CD4-positive, alpha-beta memory T cell (primary cell): ENCODE measurements around the gene MXD4. TPM values are rescaled to one million over a fixed set of nuclear protein-coding genes. Genes with fewer than 3 reads are reported as not detected.
A peak's percentile ranks its signal among the peaks of the same experiment; 100 is the strongest.

Source experiments
- CTCF ChIA-PET: fragments of 350-600 bp; sonication (Branson Sonifier 250); formaldehyde crosslinking; loops from one replicate; lab custom pipeline; 2021; ENCODE audit warnings: inconsistent platforms; ENCODE audit not compliant: partially characterized antibody; lab: Charles Lee
- POLR2A ChIA-PET: fragments of 350-600 bp; sonication (Branson Sonifier 250); formaldehyde crosslinking; loops from one replicate; lab custom pipeline; 2021; ENCODE audit not compliant: partially characterized antibody; lab: Charles Lee
- DNase-seq, 5 donors: peaks; one replicate each; pipeline versions ENCODE4 v3.0.0 to v3.0.0-alpha.2; 2020 to 2022; ENCODE audit warnings: mixed read lengths in 1 of 5
- H3K27ac ChIP-seq: one replicate; pipeline ENCODE4 v1.7.0; 2013; ENCODE audit warnings: low read depth, low read length
- H3K27me3 ChIP-seq: 2 replicates; pipeline ENCODE4 v1.7.0; 2013; ENCODE audit warnings: mild to moderate bottlenecking, low read length, moderate library complexity; ENCODE audit not compliant: insufficient read depth
- H3K36me3 ChIP-seq: 2 replicates; pipeline ENCODE4 v1.7.0; 2013; ENCODE audit warnings: mild to moderate bottlenecking, low read length, moderate library complexity; ENCODE audit not compliant: insufficient read depth
- H3K4me1 ChIP-seq: 2 replicates; pipeline ENCODE4 v1.7.0; 2013; ENCODE audit warnings: mild to moderate bottlenecking, low read length, moderate library complexity; ENCODE audit not compliant: insufficient read depth
- H3K4me3 ChIP-seq, 2 donors: one replicate each; pipeline ENCODE4 v1.7.0; 2013; ENCODE audit warnings: low read length in 2 of 2, mild to moderate bottlenecking in 1 of 2
- H3K9me3 ChIP-seq, 2 donors: one replicate each; pipeline ENCODE4 v1.7.0; 2013; ENCODE audit warnings: low read length in 2 of 2, control low read depth in 1 of 2; ENCODE audit not compliant: control insufficient read depth in 1 of 2
- H3K27ac Mint-ChIP-seq, 7 donors: one replicate each; pipeline ENCODE4 v1.8.0; 2020 to 2021; ENCODE audit warnings: mixed read lengths in 7 of 7, mild to moderate bottlenecking in 6 of 7, inconsistent platforms in 3 of 7, moderate library complexity in 3 of 7
- H3K27me3 Mint-ChIP-seq, 2 donors: one replicate each; pipeline ENCODE4 v1.8.0; 2020 to 2021; ENCODE audit warnings: mixed read lengths in 2 of 2
- H3K36me3 Mint-ChIP-seq, 2 donors: one replicate each; pipeline ENCODE4 v1.8.0; 2020 to 2021; ENCODE audit warnings: mixed read lengths in 2 of 2, inconsistent platforms in 1 of 2, mild to moderate bottlenecking in 1 of 2
- H3K4me1 Mint-ChIP-seq, 4 donors: one replicate each; pipeline ENCODE4 v1.8.0; 2020 to 2021; ENCODE audit warnings: mixed read lengths in 4 of 4, mild to moderate bottlenecking in 1 of 4
- H3K4me3 Mint-ChIP-seq, 8 donors: one replicate each; pipeline ENCODE4 v1.8.0; 2020 to 2021; ENCODE audit warnings: mixed read lengths in 8 of 8, mild to moderate bottlenecking in 7 of 8, moderate library complexity in 6 of 8, inconsistent platforms in 3 of 8
- H3K9me3 Mint-ChIP-seq, 8 donors: one replicate each; pipeline ENCODE4 v1.8.0; 2020 to 2021; ENCODE audit warnings: mixed read lengths in 8 of 8, mild to moderate bottlenecking in 5 of 8, inconsistent platforms in 3 of 8, moderate library complexity in 1 of 8
- intact Hi-C: fragments of 100-400 bp; cut with micrococcal nuclease; formaldehyde crosslinking; loops from one replicate; pipeline ENCODE4 v1.15.1; 2023
- polyA plus RNA-seq, 2 donors: library from polyadenylated mRNA; unstranded; fragments of 300-500 nt; fragmentation: Illumina TruSeq; gene quantifications; one replicate each; pipeline ENCODE4 v1.2.3, GENCODE V29; 2021
- total RNA-seq, 2 experiments: library from RNA; stranded (reverse); gene quantifications; one replicate each; pipeline ENCODE4 v1.2.3, GENCODE V29; 2021

MXD4 gene
- total and polyA plus RNA-seq, 4 experiments from 2014 or later, result 31.9 to 67.5 (median 57.7) TPM

- POLR2A ChIA-PET, result interaction anchor here (1.0 kb wide), 1 partner anchor 10 kb away, joined by 4 read pairs; no protein-coding TSS in a partner anchor
- H3K4me1 Mint-ChIP-seq, result peaks cover 0 to 4% (median 2%) of the 10 kb centered on the region in 4 donors
Measured at GRCh38 chr4:2272026-2272827, 10.3 kb upstream of the MXD4 start.

GRCh38 chr4:2271279-2272025 is 9.5 kb upstream of the MXD4 start:
- Mint-ChIP-seq H3K27ac (no peak overlapping the region), H3K36me3 (peaks cover 10 to 11% of the 10 kb centered on the region in 2 donors), H3K9me3 (no peaks in the 10 kb centered on the region), H3K4me1 (peaks cover 0 to 4% (median 2%) of the 10 kb centered on the region in 4 donors), H3K4me3 (no peak overlapping the region), H3K27me3 (no peaks in the 10 kb centered on the region)
- Histone ChIP-seq H3K27ac (no peak overlapping the region), H3K36me3 (no peaks in the 10 kb centered on the region), H3K4me1 (no peaks in the 10 kb centered on the region), H3K27me3 (no peaks in the 10 kb centered on the region), H3K4me3 (no peak overlapping the region), H3K9me3 (no peaks in the 10 kb centered on the region)
- ChIA-PET CTCF (no interaction called here), POLR2A (interaction anchor here (1.0 kb wide), 1 partner anchor 10 kb away, joined by 4 read pairs; no protein-coding TSS in a partner anchor)
- intact Hi-C loops, result no loop called here
- no peak for DNase-seq

More at GRCh38 chr4:2272026-2272827, 10.3 kb upstream of the MXD4 start:
- peaks cover 10 to 11% of the 10 kb centered on the region in 2 donors for H3K36me3 Mint-ChIP-seq
- H3K9me3 Mint-ChIP-seq, result no peaks in the 10 kb centered on the region
- H3K4me3 Mint-ChIP-seq, result peak overlapping the region in 1 of 8 donors; percentile 63
- no peaks in the 10 kb centered on the region for H3K27me3 Mint-ChIP-seq
- no peaks in the 10 kb centered on the region for H3K27me3 ChIP-seq
- H3K36me3 ChIP-seq, result no peaks in the 10 kb centered on the region
- no peaks in the 10 kb centered on the region for H3K4me1 ChIP-seq
- peak overlapping the region in 1 of 7 donors; percentile 52 for H3K27ac Mint-ChIP-seq
- no peak overlapping the region for H3K27ac ChIP-seq
- no peak overlapping the region for H3K4me3 ChIP-seq
- H3K9me3 ChIP-seq, result no peaks in the 10 kb centered on the region
- intact Hi-C loops, result no loop called here
- DNase-seq, result no peak
- CTCF ChIA-PET, result no interaction called here

GRCh38 chr4:2270341-2271165 is 8.6 kb upstream of the MXD4 start:
- CTCF ChIA-PET, result no interaction called here
- H3K27me3 ChIP-seq, result no peaks in the 10 kb centered on the region
- intact Hi-C loops, result no loop called here
- Mint-ChIP-seq H3K4me1 (peaks cover 0 to 4% (median 2%) of the 10 kb centered on the region in 4 donors), H3K9me3 (no peaks in the 10 kb centered on the region), H3K27me3 (no peaks in the 10 kb centered on the region), H3K4me3 (no peak overlapping the region), H3K27ac (no peak overlapping the region), H3K36me3 (peaks cover 10 to 11% of the 10 kb centered on the region in 2 donors)
- H3K27ac ChIP-seq, result no peak overlapping the region
- no peaks in the 10 kb centered on the region for H3K4me1 ChIP-seq
- DNase-seq, result no peak
- H3K9me3 ChIP-seq, result no peaks in the 10 kb centered on the region
- no peak overlapping the region for H3K4me3 ChIP-seq
- H3K36me3 ChIP-seq, result no peaks in the 10 kb centered on the region
- POLR2A ChIA-PET, result no interaction called here

- H3K36me3 ChIP-seq, result no peaks in the 10 kb centered on the region
- H3K27me3 ChIP-seq, result no peaks in the 10 kb centered on the region
- Mint-ChIP-seq H3K4me1 (peaks cover 0 to 4% (median 2%) of the 10 kb centered on the region in 4 donors), H3K27me3 (no peaks in the 10 kb centered on the region), H3K9me3 (no peaks in the 10 kb centered on the region), H3K36me3 (peaks cover 10 to 11% of the 10 kb centered on the region in 2 donors), H3K27ac (peak overlapping the region in 2 of 7 donors; percentile 19 to 30), H3K4me3 (no peak overlapping the region)
- ChIA-PET CTCF (no interaction called here), POLR2A (interaction anchor here (1.4 kb wide), 1 partner anchor 12 kb away, joined by 4 read pairs; no protein-coding TSS in a partner anchor)
- H3K27ac ChIP-seq, result no peak overlapping the region
- intact Hi-C loops, result no loop called here
- no peaks in the 10 kb centered on the region for H3K9me3 ChIP-seq
- DNase-seq, result no peak
- no peak overlapping the region for H3K4me3 ChIP-seq
- H3K4me1 ChIP-seq, result no peaks in the 10 kb centered on the region
Measured at GRCh38 chr4:2269618-2270163, 7.8 kb upstream of the MXD4 start.

- ChIA-PET CTCF (no interaction called here), POLR2A (interaction anchor here (1.4 kb wide), 1 partner anchor 13 kb away, joined by 4 read pairs; no protein-coding TSS in a partner anchor)
- H3K36me3 ChIP-seq, result no peaks in the 10 kb centered on the region
- H3K4me3 Mint-ChIP-seq, result no peak overlapping the region
- intact Hi-C loops, result no loop called here
- H3K27me3 Mint-ChIP-seq, result no peaks in the 10 kb centered on the region
- H3K27me3 ChIP-seq, result no peaks in the 10 kb centered on the region
- no peak overlapping the region for H3K4me3 ChIP-seq
- H3K36me3 Mint-ChIP-seq, result peaks cover 7 to 10% of the 10 kb centered on the region in 2 donors
- peaks cover 0 to 5% (median 2%) of the 10 kb centered on the region in 4 donors for H3K4me1 Mint-ChIP-seq
- H3K4me1 ChIP-seq, result no peaks in the 10 kb centered on the region
- no peaks in the 10 kb centered on the region for H3K9me3 ChIP-seq
- peak overlapping the region in 1 of 7 donors; percentile 30 for H3K27ac Mint-ChIP-seq
- H3K27ac ChIP-seq, result no peak overlapping the region
- no peak for DNase-seq
- no peaks in the 10 kb centered on the region for H3K9me3 Mint-ChIP-seq
Measured at GRCh38 chr4:2269206-2269531, 7.3 kb upstream of the MXD4 start.

- CTCF ChIA-PET, result no interaction called here
- Mint-ChIP-seq H3K4me1 (peaks cover 0 to 11% (median 2%) of the 10 kb centered on the region in 4 donors), H3K4me3 (no peak overlapping the region), H3K36me3 (peaks cover 7 to 10% of the 10 kb centered on the region in 2 donors), H3K9me3 (no peaks in the 10 kb centered on the region), H3K27ac (peak overlapping the region in 1 of 7 donors; percentile 41), H3K27me3 (no peaks in the 10 kb centered on the region)
- Histone ChIP-seq H3K36me3 (no peaks in the 10 kb centered on the region), H3K27ac (no peak overlapping the region), H3K4me3 (no peak overlapping the region), H3K9me3 (no peaks in the 10 kb centered on the region), H3K4me1 (peaks cover 3% of the 10 kb centered on the region), H3K27me3 (no peaks in the 10 kb centered on the region)
- DNase-seq, result no peak
- POLR2A ChIA-PET, result interaction anchor here (1.4 kb wide), 1 partner anchor 13 kb away, joined by 4 read pairs; no protein-coding TSS in a partner anchor
- intact Hi-C loops, result no loop called here
Measured at GRCh38 chr4:2268357-2269205, 6.7 kb upstream of the MXD4 start.
